H1 (cell line): ENCODE data around the gene AGRN. TPM values are rescaled to one million over a fixed set of nuclear protein-coding genes. Genes with fewer than 3 reads are reported as not detected.
A peak's percentile ranks its signal among the peaks of the same experiment; 100 is the strongest.

Experiments
- CTCF ChIA-PET: fragments of 300-600 bp; sonication (Branson Sonifier 250); formaldehyde crosslinking; loops from one replicate; lab custom pipeline; 2021; ENCODE audit not compliant: partially characterized antibody; lab: Charles Lee
- POLR2A ChIA-PET: fragments of 300-600 bp; sonication (Branson Sonifier 250); formaldehyde crosslinking; loops from one replicate; lab custom pipeline; 2021; ENCODE audit warnings: inconsistent platforms; ENCODE audit not compliant: partially characterized antibody; lab: Charles Lee
- DNase-seq, 2 experiments: peaks; one replicate each; pipeline versions ENCODE4 v3.0.0 to v3.0.0-alpha.2; 2010 to 2022; ENCODE audit warnings: low spot score in 2 of 2, low read depth in 1 of 2, mixed read lengths in 1 of 2
- FAIRE-seq: peaks from 2 replicates; lab custom pipeline; 2011; peaks lifted over from hg19 to GRCh38; lab: Jason Lieb, UNC
- H2AFZ ChIP-seq: 2 replicates; pipeline ENCODE4 v1.8.1; 2012; ENCODE audit warnings: low read length, inconsistent platforms
- H2AK5ac ChIP-seq: 2 replicates; pipeline ENCODE4 v1.6.1; 2013; ENCODE audit warnings: low read depth, low read length
- H2BK120ac ChIP-seq: replicated peaks from 2 replicates; pipeline ENCODE3; 2013; ENCODE audit warnings: low read depth, low read length, inconsistent platforms
- H2BK12ac ChIP-seq: 2 replicates; pipeline ENCODE4 v1.6.1; 2013; ENCODE audit warnings: low read depth, low read length
- H2BK15ac ChIP-seq: 2 replicates; pipeline ENCODE4 v1.6.1; 2013; ENCODE audit warnings: low read length
- H2BK20ac ChIP-seq: 2 replicates; pipeline ENCODE4 v1.6.1; 2013; ENCODE audit warnings: low read length
- H2BK5ac ChIP-seq: 2 replicates; pipeline ENCODE4 v1.6.1; 2013; ENCODE audit warnings: low read depth, low read length
- H3K14ac ChIP-seq: 2 replicates; pipeline ENCODE4 v1.6.1; 2013; ENCODE audit warnings: inconsistent platforms; ENCODE audit not compliant: insufficient read length
- H3K18ac ChIP-seq: 2 replicates; pipeline ENCODE4 v1.6.1; 2013; ENCODE audit warnings: low read length; ENCODE audit errors: extremely low read depth
- H3K23ac ChIP-seq: 2 replicates; pipeline ENCODE4 v1.6.1; 2013; ENCODE audit warnings: inconsistent platforms; ENCODE audit not compliant: insufficient read length
- H3K23me2 ChIP-seq: 2 replicates; pipeline ENCODE4 v1.6.1; 2013; ENCODE audit warnings: low read depth, low read length
- H3K27ac ChIP-seq: 2 replicates; pipeline ENCODE4 v1.6.1; 2011; ENCODE audit warnings: low read depth, low read length, inconsistent platforms
- H3K27me3 ChIP-seq, 4 experiments: replicated peaks in 1 of 4; 1 replicate in 1 of 4; 2 replicates in 3 of 4; pipeline versions ENCODE4 v1.6.1 to v1.8.1; 2011 to 2013; ENCODE audit warnings: low read length in 3 of 4, mild to moderate bottlenecking in 3 of 4, inconsistent platforms in 2 of 4, mixed read lengths in 2 of 4, moderate library complexity in 1 of 4; ENCODE audit not compliant: control insufficient read depth in 3 of 4, insufficient read depth in 3 of 4; ENCODE audit errors: extremely low read depth in 1 of 4
- H3K36me3 ChIP-seq, 4 experiments: 2 replicates each; pipeline versions ENCODE4 v1.6.1 to v1.8.1; 2011 to 2013; ENCODE audit warnings: mild to moderate bottlenecking in 4 of 4, low read length in 3 of 4, moderate library complexity in 2 of 4, control low read depth in 1 of 4, inconsistent platforms in 1 of 4; ENCODE audit not compliant: insufficient read depth in 4 of 4, control insufficient read depth in 2 of 4
- H3K4ac ChIP-seq: replicated peaks from 2 replicates; pipeline ENCODE3; 2013; ENCODE audit warnings: low read length, low read depth, mixed read lengths, inconsistent platforms; ENCODE audit not compliant: insufficient read length
- H3K4me1 ChIP-seq, 4 experiments: replicated peaks in 1 of 4; 1 replicate in 1 of 4; 2 replicates in 3 of 4; pipeline versions ENCODE4 v1.6.1 to v1.8.1; 2011 to 2013; ENCODE audit warnings: low read length in 3 of 4, inconsistent platforms in 2 of 4, mixed read lengths in 1 of 4; ENCODE audit not compliant: insufficient read depth in 4 of 4, control insufficient read depth in 3 of 4
- H3K4me2 ChIP-seq, 2 experiments: 2 replicates each; pipeline versions ENCODE4 v1.6.1 to v1.8.1; 2011 to 2013; ENCODE audit warnings: low read depth in 2 of 2, low read length in 2 of 2, control low read depth in 1 of 2, inconsistent platforms in 1 of 2, mild to moderate bottlenecking in 1 of 2; ENCODE audit not compliant: insufficient read depth in 1 of 2
- H3K4me3 ChIP-seq, 4 experiments: fragments of 200-600, 300-600 bp in 1 of 4; sonication (generic), shearing (Covaris generic), sonication (Bioruptor Twin) in 1 of 4; 2 replicates each; pipeline versions ENCODE4 v1.5.1 to v1.8.1; 2011 to 2016; ENCODE audit warnings: low read length in 4 of 4, low read depth in 3 of 4, control low read depth in 2 of 4, inconsistent platforms in 2 of 4, mild to moderate bottlenecking in 2 of 4, mixed read lengths in 1 of 4, moderate library complexity in 1 of 4; ENCODE audit not compliant: insufficient read depth in 2 of 4; ENCODE audit errors: extremely low read depth in 1 of 4
- H3K56ac ChIP-seq: replicated peaks from 2 replicates; pipeline ENCODE3; 2013; ENCODE audit warnings: low read depth, mild to moderate bottlenecking, mixed read lengths, low read length, inconsistent platforms; ENCODE audit not compliant: insufficient read length
- H3K79me1 ChIP-seq: 2 replicates; pipeline ENCODE4 v1.6.1; 2013; ENCODE audit warnings: low read depth, low read length, control low read depth
- H3K79me2 ChIP-seq, 2 experiments: 2 replicates each; pipeline versions ENCODE4 v1.6.1 to v1.8.1; 2012 to 2013; ENCODE audit warnings: low read length in 2 of 2, mild to moderate bottlenecking in 2 of 2, inconsistent platforms in 1 of 2; ENCODE audit not compliant: insufficient read depth in 2 of 2, control insufficient read depth in 1 of 2
- H3K9ac ChIP-seq, 4 experiments: replicated peaks in 1 of 4; 1 replicate in 1 of 4; 2 replicates in 3 of 4; pipeline versions ENCODE4 v1.6.1 to v1.8.1; 2011 to 2013; ENCODE audit warnings: low read depth in 3 of 4, low read length in 3 of 4, control low read depth in 2 of 4, mild to moderate bottlenecking in 2 of 4, moderate library complexity in 2 of 4, inconsistent platforms in 1 of 4; ENCODE audit errors: extremely low read depth in 1 of 4
- H3K9me3 ChIP-seq, 2 experiments: 2 replicates each; pipeline versions ENCODE4 v1.6.1 to v1.8.1; 2012 to 2013; ENCODE audit warnings: mild to moderate bottlenecking in 2 of 2, moderate library complexity in 2 of 2, control low read depth in 1 of 2, inconsistent platforms in 1 of 2, low read depth in 1 of 2, low read length in 1 of 2, mixed read lengths in 1 of 2; ENCODE audit not compliant: insufficient read depth in 2 of 2
- H4K20me1 ChIP-seq, 2 experiments: replicated peaks in 1 of 2; 2 replicates each; pipeline versions ENCODE3 to v1.8.1; 2011 to 2013; ENCODE audit warnings: inconsistent platforms in 2 of 2, low read length in 2 of 2, mild to moderate bottlenecking in 1 of 2; ENCODE audit not compliant: insufficient read depth in 2 of 2, control insufficient read depth in 1 of 2
- H4K5ac ChIP-seq: 2 replicates; pipeline ENCODE4 v1.6.1; 2013; ENCODE audit warnings: low read length, low read depth, mixed read lengths, inconsistent platforms; ENCODE audit not compliant: insufficient read length
- H4K8ac ChIP-seq: 2 replicates; pipeline ENCODE4 v1.8.0; 2013; ENCODE audit warnings: mild to moderate bottlenecking, moderate library complexity, low read length, inconsistent platforms; ENCODE audit not compliant: insufficient read depth; ENCODE audit errors: extremely low read depth
- H4K91ac ChIP-seq: replicated peaks from 2 replicates; pipeline ENCODE3; 2013; ENCODE audit warnings: low read length, mixed read lengths, inconsistent platforms; ENCODE audit not compliant: insufficient read length
- ASH2L ChIP-seq: fragments of 200-600, 300-600 bp; sonication (generic); IDR thresholded peaks from one replicate; pipeline ENCODE4 v1.7.1; 2017; ENCODE audit warnings: low read length
- CTBP2 ChIP-seq: IDR thresholded peaks from 2 replicates; pipeline ENCODE4 v1.7.0; 2011; ENCODE audit warnings: borderline replicate concordance, mild to moderate bottlenecking, moderate library complexity, mixed read lengths, low read length; ENCODE audit not compliant: insufficient read depth, insufficient read length
- EGR1 ChIP-seq: IDR thresholded peaks from 2 replicates; pipeline ENCODE4 v1.6.1; 2011; ENCODE audit warnings: low read depth, low read length, borderline replicate concordance
- HDAC2 ChIP-seq, 2 experiments: fragments of 300-600 bp in 1 of 2; sonication (generic) in 1 of 2; IDR thresholded peaks; 2 replicates each; pipeline ENCODE4 v1.6.1; 2011 to 2012; ENCODE audit warnings: low read depth in 2 of 2, low read length in 2 of 2, mild to moderate bottlenecking in 2 of 2, moderate library complexity in 2 of 2, borderline replicate concordance in 1 of 2, inconsistent platforms in 1 of 2
- NRF1 ChIP-seq: IDR thresholded peaks from 2 replicates; pipeline ENCODE4 v1.6.1; 2011; ENCODE audit warnings: mild to moderate bottlenecking, low read depth, low read length, improper control_type of control experiment
- POLR2A ChIP-seq, 2 experiments: IDR thresholded peaks; 1 replicate in 1 of 2; 2 replicates in 1 of 2; pipeline ENCODE4 v1.6.1; 2011; ENCODE audit warnings: low read depth in 2 of 2, low read length in 2 of 2, mild to moderate bottlenecking in 2 of 2; ENCODE audit errors: control extremely low read depth in 1 of 2
- RXRA ChIP-seq: IDR thresholded peaks from 2 replicates; pipeline ENCODE4 v1.6.1; 2011; ENCODE audit warnings: low read depth, mild to moderate bottlenecking, low read length, moderate library complexity; ENCODE audit not compliant: insufficient read depth
- WGBS, 2 experiments: shearing (Covaris generic) in 1 of 2; methylation state at CpG; one replicate each; pipeline versions ENCODE4 v1.1.6 to v1.1.7; 2013 to 2015; ENCODE audit warnings: low lambda C conversion rate in 2 of 2, mixed read lengths in 2 of 2, inconsistent platforms in 1 of 2, low coverage in 1 of 2, missing lambda C conversion rate in 1 of 2; ENCODE audit not compliant: insufficient replicate concordance in 2 of 2, insufficient coverage in 1 of 2, insufficient read length in 1 of 2; ENCODE audit errors: extremely low coverage in 1 of 2, missing lambda C conversion rate in 1 of 2; 5-methylcytosine and 5-hydroxymethylcytosine counted together
- polyA plus RNA-seq, 7 experiments: library from polyadenylated mRNA; depleted of rRNA in 3 of 7; stranded (reverse) in 5 of 7; unstranded in 2 of 7; fragments of >200 nt in 5 of 7; fragments of 200-250 nt in 2 of 7; gene quantifications; 1 replicate in 5 of 7; 2 replicates in 1 of 7; 4 replicates in 1 of 7; pipeline versions ENCODE4 v1.2.1 to v1.2.3, GENCODE V29; 2011 to 2013; ENCODE audit warnings: missing spikeins in 2 of 7, mixed read lengths in 2 of 7
- total RNA-seq: library from RNA; stranded (reverse); fragmentation: NEBNext Ultra II Directional; extraction: Animal tissue kit (Norgen Biotek cat#: 25700); gene quantifications from 2 replicates; pipeline ENCODE4 v1.2.1, GENCODE V29; 2021
- TF ChIP-seq, protein P1 (sequence below): IDR thresholded peaks from 2 replicates; pipeline ENCODE4 v1.6.1; 2011; ENCODE audit warnings: low read depth, mild to moderate bottlenecking, low read length; ENCODE audit not compliant: insufficient read depth

The AGRN gene
- total and polyA plus RNA-seq, 2 of the 8 experiments (the other 6 are each of a cell fraction or from before 2014, with no cell fraction given): 52.3 to 155 TPM

GRCh38 chr1:1088029-1088800 lies 68.3 kb downstream of the AGRN start:
- DNase-seq (no peak), FAIRE-seq (no peak)
- no peaks in the 10 kb centered on the region for H3K79me2 ChIP-seq
- no peak overlapping the region for H3K56ac ChIP-seq
- no peak overlapping the region for H4K5ac ChIP-seq
- no peak overlapping the region for H3K18ac ChIP-seq
- no peak overlapping the region for H2BK120ac ChIP-seq
- no peaks in the 10 kb centered on the region for H3K23me2 ChIP-seq
- H4K20me1 ChIP-seq: peaks cover 0 to 3% of the 10 kb centered on the region in 2 experiments
- H4K91ac ChIP-seq: no peak overlapping the region
- no peak for TF ChIP-seq CTBP2
- no peak for TF ChIP-seq NRF1
- no peak for TF ChIP-seq RXRA
- TF ChIP-seq ASH2L: no peak
- no peak for TF ChIP-seq HDAC2 (IDR thresholded peaks at IDR 0.05; ENCODE audit: borderline replicate concordance in 1 of 2, low read depth in 2 of 2, low read length in 2 of 2)
- no peak for TF ChIP-seq EGR1
- TF ChIP-seq, protein P1, sequence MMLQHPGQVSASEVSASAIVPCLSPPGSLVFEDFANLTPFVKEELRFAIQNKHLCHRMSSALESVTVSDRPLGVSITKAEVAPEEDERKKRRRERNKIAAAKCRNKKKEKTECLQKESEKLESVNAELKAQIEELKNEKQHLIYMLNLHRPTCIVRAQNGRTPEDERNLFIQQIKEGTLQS: no peak
- no peak for TF ChIP-seq POLR2A (IDR thresholded peaks at IDR 0.05; ENCODE audit: control extremely low read depth in 1 of 2, low read depth in 2 of 2, low read length in 2 of 2)
- H3K4me3 ChIP-seq: no peak overlapping the region
- no peaks in the 10 kb centered on the region for H3K36me3 ChIP-seq
- H3K27ac ChIP-seq: no peak overlapping the region
- no peak overlapping the region for H2BK20ac ChIP-seq
- WGBS, 2 experiments: 89% methylated on average over 23 of the region's 39 CpGs; no CpG with 5 or more reads in 1 of the 2 experiments
- H3K4me2 ChIP-seq: no peak overlapping the region
- H3K9me3 ChIP-seq: peaks cover 0 to 9% of the 10 kb centered on the region in 2 experiments; a peak in 1 of 4 replicates
- no peaks in the 10 kb centered on the region for H3K4me1 ChIP-seq
- ChIA-PET POLR2A (interaction anchor here (1.1 to 1.3 kb wide), 2 partner anchors 13 to 15 kb away, joined by 3 to 5 read pairs; no protein-coding TSS in a partner anchor), CTCF (interaction anchor here (1.3 to 2.4 kb wide), 3 partner anchors 25 to 164 kb away, joined by 3 to 8 read pairs (median 5); no protein-coding TSS in a partner anchor)
- H3K4ac ChIP-seq: no peak overlapping the region
- no peak overlapping the region for H2AFZ ChIP-seq
- no peak overlapping the region for H3K23ac ChIP-seq
- H3K9ac ChIP-seq: no peak overlapping the region
- H2BK15ac ChIP-seq: no peak overlapping the region
- no peak overlapping the region for H3K14ac ChIP-seq
- H3K27me3 ChIP-seq: no peaks in the 10 kb centered on the region; a peak in 1 of 7 replicates
- peak overlapping the region; percentile 79; the same call in 1 of the 2 replicates for H4K8ac ChIP-seq
- H2BK12ac ChIP-seq: no peak overlapping the region
- H3K79me1 ChIP-seq: no peaks in the 10 kb centered on the region
- H2AK5ac ChIP-seq: no peak overlapping the region
- H2BK5ac ChIP-seq: no peak overlapping the region
